ENCODE measurements around the gene ALK.

- no peak for TF ChIP-seq EZH2 (IDR thresholded peaks at IDR 0.05)
- no peak for TF ChIP-seq POLR2AphosphoS5 (IDR thresholded peaks at IDR 0.05; ENCODE audit: borderline replicate concordance, low read depth, low read length)
Measured at GRCh38 chr2:29760008-29760407, 161.4 kb downstream of the ALK start.
